ENCODE results near the gene RALGPS2. TPM values are rescaled to one million over a fixed set of nuclear protein-coding genes. Genes with fewer than 3 reads are reported as not detected.

RALGPS2 gene
- total RNA-seq, 1 experiment from 2014 or later, result 19.3 TPM

DNA sequence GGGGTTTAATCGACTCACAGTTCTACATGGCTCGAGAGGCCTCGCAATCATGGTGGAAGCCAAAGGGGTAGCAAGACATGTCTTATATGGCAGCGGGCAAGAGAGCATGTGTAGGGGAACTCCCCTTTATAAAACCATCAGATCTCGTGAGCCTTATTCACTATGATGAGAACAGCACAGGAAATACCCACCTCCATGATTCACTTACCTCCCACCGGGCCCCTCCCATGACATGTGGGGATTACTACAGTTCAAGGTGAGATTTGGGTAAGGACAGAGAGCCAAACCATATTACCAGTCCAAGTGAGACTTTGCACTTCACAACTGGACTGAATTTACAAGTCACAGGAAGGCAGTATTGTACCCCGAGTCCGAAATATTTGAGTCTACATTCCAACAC is 219.7 kb downstream of the RALGPS2 start:
- Histone ChIP-seq H3K4me3 (ENCODE audit: low read length) (no peak overlapping the region), H3K27me3 (ENCODE audit: low read length) (no peaks in the 10 kb centered on the region), H2AFZ (ENCODE audit: low read length) (no peak overlapping the region), H3K4me1 (ENCODE audit: insufficient read depth, low read length) (no peaks in the 10 kb centered on the region), H3K79me2 (ENCODE audit: low read length) (no peaks in the 10 kb centered on the region), H3F3A (ENCODE audit: low read length, unreplicated experiment) (no peaks in the 10 kb centered on the region), H3K27ac (ENCODE audit: low read length) (no peak overlapping the region), H3K9ac (ENCODE audit: low read length) (no peak overlapping the region), H3K36me3 (ENCODE audit: low read depth, low read length) (no peaks in the 10 kb centered on the region), H3K9me2 (replicated peaks; ENCODE audit: low read length) (no peaks in the 10 kb centered on the region), H3K4me2 (ENCODE audit: low read length) (no peak overlapping the region), H4K20me1 (ENCODE audit: low read length) (no peaks in the 10 kb centered on the region), H3K9me3 (ENCODE audit: low read length) (no peaks in the 10 kb centered on the region)
- CTCF ChIA-PET, result no interaction called here
- POLR2A ChIA-PET (ENCODE audit: unreplicated experiment), result interaction anchor here (0.7 kb wide), 1 partner anchor 224 kb away, joined by 35 read pairs; no protein-coding TSS in a partner anchor
- DNase-seq (no peak), ATAC-seq (no peak)
- intact Hi-C loops (cut with micrococcal nuclease), result no loop called here
- TF ChIP-seq, protein P1, sequence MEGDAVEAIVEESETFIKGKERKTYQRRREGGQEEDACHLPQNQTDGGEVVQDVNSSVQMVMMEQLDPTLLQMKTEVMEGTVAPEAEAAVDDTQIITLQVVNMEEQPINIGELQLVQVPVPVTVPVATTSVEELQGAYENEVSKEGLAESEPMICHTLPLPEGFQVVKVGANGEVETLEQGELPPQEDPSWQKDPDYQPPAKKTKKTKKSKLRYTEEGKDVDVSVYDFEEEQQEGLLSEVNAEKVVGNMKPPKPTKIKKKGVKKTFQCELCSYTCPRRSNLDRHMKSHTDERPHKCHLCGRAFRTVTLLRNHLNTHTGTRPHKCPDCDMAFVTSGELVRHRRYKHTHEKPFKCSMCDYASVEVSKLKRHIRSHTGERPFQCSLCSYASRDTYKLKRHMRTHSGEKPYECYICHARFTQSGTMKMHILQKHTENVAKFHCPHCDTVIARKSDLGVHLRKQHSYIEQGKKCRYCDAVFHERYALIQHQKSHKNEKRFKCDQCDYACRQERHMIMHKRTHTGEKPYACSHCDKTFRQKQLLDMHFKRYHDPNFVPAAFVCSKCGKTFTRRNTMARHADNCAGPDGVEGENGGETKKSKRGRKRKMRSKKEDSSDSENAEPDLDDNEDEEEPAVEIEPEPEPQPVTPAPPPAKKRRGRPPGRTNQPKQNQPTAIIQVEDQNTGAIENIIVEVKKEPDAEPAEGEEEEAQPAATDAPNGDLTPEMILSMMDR (conservative IDR thresholded peaks at IDR 0.05; ENCODE audit: low read depth, low read length), result no peak
- TF ChIP-seq EZH2phosphoT487 (IDR thresholded peaks at IDR 0.05; ENCODE audit: borderline replicate concordance, low read length), result no peak
- no peak for TF ChIP-seq EZH2 (IDR thresholded peaks at IDR 0.05; ENCODE audit: low read length, unreplicated experiment)
- BruUV-seq (replicated peaks), result no TSS peak

GRCh38 chr1:178945763-178946266 is 220.8 kb downstream of the RALGPS2 start:
- no peak overlapping the region for H2AFZ ChIP-seq (ENCODE audit: low read length)
- H3K79me2 ChIP-seq (ENCODE audit: low read length), result no peaks in the 10 kb centered on the region
- no peak overlapping the region for H3K9ac ChIP-seq (ENCODE audit: low read length)
- H3K4me1 ChIP-seq (ENCODE audit: insufficient read depth, low read length), result no peaks in the 10 kb centered on the region
- H4K20me1 ChIP-seq (ENCODE audit: low read length), result no peaks in the 10 kb centered on the region
- no peak overlapping the region for H3K27ac ChIP-seq (ENCODE audit: low read length)
- POLR2A ChIA-PET (ENCODE audit: unreplicated experiment), result no interaction called here
- no peaks in the 10 kb centered on the region for H3K27me3 ChIP-seq (ENCODE audit: low read length)
- H3K9me2 ChIP-seq (replicated peaks; ENCODE audit: low read length), result no peaks in the 10 kb centered on the region
- H3K9me3 ChIP-seq (ENCODE audit: low read length), result no peaks in the 10 kb centered on the region
- H3F3A ChIP-seq (ENCODE audit: low read length, unreplicated experiment), result no peaks in the 10 kb centered on the region
- H3K36me3 ChIP-seq (ENCODE audit: low read depth, low read length), result no peaks in the 10 kb centered on the region
- intact Hi-C loops (cut with micrococcal nuclease), result no loop called here
- TF ChIP-seq, protein P1 (conservative IDR thresholded peaks at IDR 0.05; ENCODE audit: low read depth, low read length), result no peak
- TF ChIP-seq EZH2 (IDR thresholded peaks at IDR 0.05; ENCODE audit: low read length, unreplicated experiment) (no peak), EZH2phosphoT487 (IDR thresholded peaks at IDR 0.05; ENCODE audit: borderline replicate concordance, low read length) (no peak)
- CTCF ChIA-PET, result no interaction called here
- H3K4me3 ChIP-seq (ENCODE audit: low read length), result no peak overlapping the region
- BruUV-seq (replicated peaks), result no TSS peak
- DNase-seq (no peak), ATAC-seq (no peak)
- no peak overlapping the region for H3K4me2 ChIP-seq (ENCODE audit: low read length)

DNA sequence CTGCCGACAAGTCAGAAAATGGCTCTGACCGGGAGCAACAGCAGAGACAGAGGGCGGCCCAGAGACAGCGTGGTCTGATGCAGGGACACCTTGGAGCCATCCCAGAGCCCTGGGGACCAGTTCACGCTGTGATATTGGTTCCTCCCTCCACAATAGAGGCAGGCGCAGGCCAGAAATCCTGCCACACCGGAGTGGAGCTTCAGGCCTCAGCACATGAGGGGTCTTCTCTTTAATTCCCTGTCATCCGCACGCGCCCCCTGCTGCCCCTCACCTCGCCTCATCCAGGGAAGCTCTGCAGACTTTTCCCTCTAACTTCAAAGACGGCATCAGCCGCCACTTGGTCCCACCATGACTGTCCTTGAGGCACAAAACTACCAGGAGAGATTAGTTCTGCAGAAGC is 221.4 kb downstream of the RALGPS2 start:
- Histone ChIP-seq H3K79me2 (ENCODE audit: low read length) (no peaks in the 10 kb centered on the region), H3K4me3 (ENCODE audit: low read length) (no peak overlapping the region), H3K9me2 (replicated peaks; ENCODE audit: low read length) (no peaks in the 10 kb centered on the region), H3F3A (ENCODE audit: low read length, unreplicated experiment) (no peaks in the 10 kb centered on the region), H3K27ac (ENCODE audit: low read length) (no peak overlapping the region), H2AFZ (ENCODE audit: low read length) (no peak overlapping the region), H3K4me1 (ENCODE audit: insufficient read depth, low read length) (no peaks in the 10 kb centered on the region), H3K9ac (ENCODE audit: low read length) (no peak overlapping the region), H3K4me2 (ENCODE audit: low read length) (no peak overlapping the region), H4K20me1 (ENCODE audit: low read length) (no peaks in the 10 kb centered on the region), H3K36me3 (ENCODE audit: low read depth, low read length) (no peaks in the 10 kb centered on the region), H3K9me3 (ENCODE audit: low read length) (no peaks in the 10 kb centered on the region), H3K27me3 (ENCODE audit: low read length) (no peaks in the 10 kb centered on the region)
- ATAC-seq (no peak), DNase-seq (no peak)
- no peak for TF ChIP-seq EZH2phosphoT487 (IDR thresholded peaks at IDR 0.05; ENCODE audit: borderline replicate concordance, low read length)
- TF ChIP-seq, protein P1 (conservative IDR thresholded peaks at IDR 0.05; ENCODE audit: low read depth, low read length), result no peak
- CTCF ChIA-PET, result no interaction called here
- intact Hi-C loops (cut with micrococcal nuclease), result no loop called here
- POLR2A ChIA-PET (ENCODE audit: unreplicated experiment), result no interaction called here
- BruUV-seq (replicated peaks), result no TSS peak

Data from PC-3 (cell line).